Stimulated activated CD4-positive, alpha-beta T cell treated with anti-CD3 and anti-CD28 coated beads, Interleukin-1b, Interleukin-23, amount 100 ng/mL, for 1 hour (primary cell): ENCODE results near the gene RGMB.

Experiments used
- DNase-seq, 2 donors: peaks; one replicate each; pipeline ENCODE4 v3.0.0-alpha.2; 2020; ENCODE audit warnings: low read depth in 2 of 2

Gene RGMB

DNA sequence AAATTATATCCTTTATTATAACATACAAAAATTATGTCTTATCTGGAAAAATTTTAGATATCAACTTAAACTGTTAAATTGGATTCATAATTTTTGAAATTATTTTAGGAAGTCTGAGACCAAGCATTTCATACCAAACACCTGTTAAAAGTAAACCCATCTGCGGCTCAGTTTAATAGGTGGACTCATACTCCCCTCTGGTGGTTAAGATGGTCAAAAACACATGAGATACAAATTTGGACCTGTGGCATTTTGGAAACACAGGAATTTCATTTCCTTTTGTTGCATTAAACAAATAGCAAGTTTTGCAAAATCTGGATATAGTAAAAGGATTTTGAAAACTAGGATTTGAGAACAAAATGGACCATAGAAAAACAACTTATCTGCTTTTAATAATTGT is 53.7 kb downstream of the RGMB start:
- DNase-seq, result no peak

DNA sequence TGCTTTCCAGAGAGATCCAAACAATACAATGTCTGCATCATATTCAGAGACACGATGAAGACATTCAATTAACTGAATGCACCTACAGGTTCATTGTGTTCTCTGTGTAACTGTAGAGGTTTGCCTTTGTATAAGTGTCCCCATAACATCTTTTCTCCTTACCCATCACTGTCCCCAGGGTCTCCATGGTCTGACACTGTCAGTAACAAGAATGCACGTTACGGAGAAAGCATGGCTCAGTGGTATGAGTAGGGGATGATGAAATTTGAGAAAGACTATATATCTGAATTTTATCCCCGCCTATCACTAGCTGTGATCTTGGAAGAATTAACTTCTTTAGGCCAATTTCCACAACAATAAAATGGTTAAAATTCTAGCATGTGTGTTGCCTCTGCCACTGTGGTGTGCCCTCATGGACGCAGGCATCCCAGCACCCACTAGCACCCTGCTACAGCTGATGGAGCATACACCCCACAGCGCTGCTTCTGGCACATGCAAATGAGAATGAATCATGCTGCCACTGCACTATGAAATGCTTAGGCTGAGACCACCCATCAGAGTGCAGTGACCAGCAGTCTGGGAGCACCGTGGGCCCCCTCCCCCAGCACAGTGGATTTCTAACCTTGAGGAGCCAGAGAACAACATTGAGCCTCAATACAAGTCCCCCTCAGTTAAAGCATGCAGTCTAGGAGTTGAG is 54.3 kb downstream of the RGMB start:
- no peak for DNase-seq

DNA sequence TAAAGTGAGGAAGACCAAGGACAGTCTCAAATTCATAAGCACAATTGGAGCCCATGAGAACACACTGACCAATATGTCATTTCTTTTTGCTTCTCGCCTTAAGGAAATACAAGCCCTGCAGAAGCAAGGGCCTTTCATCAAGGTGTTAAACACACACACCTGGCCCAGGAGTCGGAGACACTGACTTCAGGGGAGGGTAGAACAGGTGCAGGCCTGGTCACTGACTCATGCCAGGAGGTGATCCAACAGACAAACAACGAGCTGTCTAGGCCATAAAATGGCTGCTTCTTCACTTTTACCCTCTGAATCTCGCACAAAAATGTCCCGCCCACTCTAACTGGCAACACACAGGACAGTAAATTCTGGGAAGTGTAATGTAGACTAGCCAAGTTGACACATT is 62.7 kb downstream of the RGMB start:
- no peak for DNase-seq

DNA sequence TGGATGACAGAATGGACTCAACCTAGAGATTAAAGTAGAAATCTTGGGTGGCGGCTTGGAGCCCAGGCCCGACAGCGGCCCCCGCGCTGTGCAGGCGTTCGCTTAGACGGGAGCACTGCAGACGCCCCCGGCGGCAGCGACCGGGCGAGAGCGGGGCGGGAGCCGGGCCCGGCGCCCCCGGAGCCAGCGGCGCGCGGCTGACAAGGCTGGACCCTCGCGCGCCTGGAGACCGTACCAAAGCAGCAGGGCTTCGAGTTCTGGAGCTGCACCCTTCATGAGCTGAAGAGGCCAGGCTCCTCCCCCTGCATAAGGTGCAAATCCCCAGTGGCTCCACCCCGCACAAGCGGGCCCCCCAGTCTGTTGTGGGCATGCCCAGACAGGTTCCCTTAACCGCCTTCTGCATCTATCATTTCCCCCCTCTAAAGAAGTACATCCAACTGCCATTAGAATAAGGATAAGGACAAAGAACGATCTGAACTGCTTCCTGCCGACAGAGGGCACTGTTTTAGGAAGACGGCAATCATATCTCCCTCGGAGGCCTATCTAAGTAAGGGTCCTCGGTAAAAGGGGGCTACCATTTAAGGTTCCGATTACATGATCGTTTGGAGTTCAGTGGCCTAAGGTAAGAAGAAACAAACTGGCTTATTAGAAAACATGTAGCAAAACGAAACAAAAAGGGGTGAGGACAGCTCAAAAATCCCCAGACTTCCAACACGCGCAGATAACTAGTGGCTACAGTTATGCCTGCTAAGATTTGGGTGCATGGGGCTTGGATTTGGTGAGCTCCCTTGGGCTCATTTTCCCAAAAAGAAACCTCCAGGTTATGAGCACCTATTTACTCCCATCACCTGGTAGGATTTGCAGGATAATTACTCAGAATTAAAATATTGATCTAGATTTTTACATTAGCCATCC is 66.3 kb downstream of the RGMB start:
- DNase-seq, result no peak

DNA sequence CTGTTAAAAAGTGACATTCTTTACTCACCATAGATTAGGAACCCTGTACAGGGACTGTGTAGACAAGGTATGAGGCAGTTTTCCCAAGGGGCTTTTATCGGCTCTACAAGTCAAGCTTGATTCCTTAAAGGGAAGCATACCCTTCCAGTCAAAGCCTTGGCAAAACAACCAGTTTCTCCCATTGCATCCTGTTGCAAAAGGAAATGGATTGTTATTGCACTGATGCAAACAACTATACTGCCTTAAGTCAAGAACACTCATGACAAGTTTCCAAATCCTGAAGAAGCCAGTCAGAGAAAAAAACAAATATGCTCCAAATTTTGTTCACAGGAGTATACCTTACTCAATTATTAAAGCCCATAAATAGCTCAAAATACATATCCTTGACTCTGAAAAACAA is 67.5 kb downstream of the RGMB start:
- DNase-seq, result no peak

DNA sequence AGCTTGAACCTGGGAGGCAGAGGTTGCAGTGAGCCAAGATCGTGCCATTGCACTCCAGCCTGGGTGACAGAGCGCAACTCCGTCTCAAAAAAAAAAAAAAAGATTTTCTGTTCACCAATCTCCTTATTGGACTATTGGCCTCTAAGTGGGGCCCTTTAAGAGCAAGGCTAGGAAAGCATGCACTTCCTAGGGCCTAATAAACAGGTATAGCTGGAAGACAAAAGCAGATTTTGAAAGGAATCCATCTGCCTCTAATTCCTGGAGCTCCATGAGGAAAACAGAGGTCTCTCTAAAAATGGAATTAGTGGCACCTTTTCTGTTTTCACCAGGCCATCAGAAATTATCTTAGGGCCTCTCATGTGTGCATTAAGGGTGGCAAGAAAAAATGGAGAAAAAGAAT is 70.0 kb downstream of the RGMB start:
- DNase-seq, result no peak

DNA sequence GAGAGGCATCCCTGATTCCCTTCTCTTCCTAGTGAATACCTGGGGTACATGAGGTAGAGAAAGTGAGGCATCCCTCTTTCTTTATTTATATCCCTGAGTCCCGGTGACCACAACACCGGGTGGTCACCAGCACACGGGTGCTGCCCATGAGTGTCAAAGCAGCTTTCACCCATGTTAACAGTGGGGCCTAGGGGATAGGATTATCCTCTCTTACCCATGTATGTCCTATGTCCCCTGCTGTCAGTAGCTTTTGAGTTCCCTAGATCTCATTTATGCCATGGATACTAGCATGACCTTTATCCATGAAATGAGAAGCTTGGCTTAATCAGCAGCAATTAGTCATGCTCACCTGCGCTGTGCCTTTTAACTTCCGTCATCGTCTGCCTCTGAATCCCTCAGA is 71.4 kb downstream of the RGMB start:
- no peak for DNase-seq

DNA sequence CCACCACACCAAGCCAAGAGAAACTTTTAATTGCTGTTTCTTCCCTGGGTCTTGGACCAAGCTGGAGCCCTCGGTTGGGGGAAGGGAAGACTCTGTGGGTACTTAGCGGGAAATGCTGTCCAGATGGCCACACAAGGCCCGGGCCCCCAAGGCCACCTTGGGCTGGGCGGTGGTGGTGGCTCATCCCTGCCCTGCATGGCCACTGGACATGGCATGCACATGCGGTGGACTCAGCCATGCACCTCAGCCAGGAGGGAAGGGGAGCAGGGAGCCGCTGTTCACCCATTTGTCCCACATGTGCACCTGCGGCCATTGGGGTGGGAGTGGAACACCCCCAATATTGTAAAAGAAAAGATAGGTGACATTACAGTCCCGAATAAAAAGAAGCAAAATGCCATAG is 72.4 kb downstream of the RGMB start:
- DNase-seq, result no peak
